T-cell (primary cell): ENCODE data around the gene TNIP2. TPM values are rescaled to one million over a fixed set of nuclear protein-coding genes. Genes with fewer than 3 reads are reported as not detected.

Experiments
- ATAC-seq, 4 experiments: fragments of 200-7000 bp in 3 of 4; fragments of 150-1000 bp in 1 of 4; cut with Tn5 transposase; replicated peaks in 1 of 4; 1 replicate in 3 of 4; 2 replicates in 1 of 4; pipeline ENCODE4 v1.10.0; 2021; ENCODE audit warnings: moderate library complexity in 3 of 4, mild to moderate bottlenecking in 2 of 4, moderate number of reproducible peaks in 1 of 4
- CTCF ChIA-PET, 2 donors: fragments of 300-600 bp; sonication (Branson Sonifier 250); formaldehyde crosslinking; loops; one replicate each; lab custom pipeline; 2022; ENCODE audit warnings: antibody characterized with exemption in 2 of 2; lab: Charles Lee
- POLR2A ChIA-PET, 2 donors: fragments of 300-600 bp; sonication (Branson Sonifier 250); formaldehyde crosslinking; loops; one replicate each; lab custom pipeline; 2022; ENCODE audit warnings: antibody characterized with exemption in 2 of 2; lab: Charles Lee
- DNase-seq, 35 experiments: peaks; one replicate each; pipeline versions ENCODE4 v3.0.0 to v3.0.0-alpha.2; 2013 to 2023
- H3K27ac ChIP-seq: one replicate; pipeline ENCODE4 v1.5.1; 2013; ENCODE audit warnings: low read length
- H3K27me3 ChIP-seq, 2 experiments: replicated peaks in 1 of 2; 1 replicate in 1 of 2; 2 replicates in 1 of 2; pipeline versions ENCODE4 v1.6.1 to v1.7.0; 2013; ENCODE audit warnings: low read length in 1 of 2, mixed read lengths in 1 of 2; ENCODE audit not compliant: control insufficient read depth in 2 of 2, insufficient read depth in 2 of 2; ENCODE audit errors: extremely low read depth in 1 of 2
- H3K36me3 ChIP-seq, 2 donors: 1 replicate in 1 of 2; 2 replicates in 1 of 2; pipeline versions ENCODE4 v1.6.1 to v1.7.0; 2013; ENCODE audit warnings: low read length in 1 of 2; ENCODE audit not compliant: control insufficient read depth in 2 of 2, insufficient read depth in 1 of 2; ENCODE audit errors: extremely low read depth in 1 of 2
- H3K4me1 ChIP-seq, 2 experiments: 1 replicate in 1 of 2; 2 replicates in 1 of 2; pipeline versions ENCODE4 v1.6.1 to v1.7.0; 2013; ENCODE audit warnings: low read length in 2 of 2, mixed read lengths in 1 of 2; ENCODE audit not compliant: insufficient read depth in 2 of 2, control insufficient read depth in 1 of 2; ENCODE audit errors: extremely low read depth in 1 of 2
- H3K4me3 ChIP-seq, 2 donors: 1 replicate in 1 of 2; 2 replicates in 1 of 2; pipeline versions ENCODE4 v1.5.1 to v1.7.0; 2013; ENCODE audit warnings: mild to moderate bottlenecking in 2 of 2, low read length in 1 of 2, moderate library complexity in 1 of 2; ENCODE audit not compliant: control insufficient read depth in 1 of 2; ENCODE audit errors: extremely low read depth in 1 of 2
- H3K9me3 ChIP-seq: 2 replicates; pipeline ENCODE4 v1.7.0; 2013
- H3K27ac Mint-ChIP-seq, 2 donors: one replicate each; pipeline ENCODE4 v1.8.0; 2020 to 2021; ENCODE audit warnings: mild to moderate bottlenecking in 2 of 2, mixed read lengths in 2 of 2
- H3K27me3 Mint-ChIP-seq, 2 donors: one replicate each; pipeline ENCODE4 v1.8.0; 2021 to 2022; ENCODE audit warnings: mixed read lengths in 2 of 2
- H3K36me3 Mint-ChIP-seq: one replicate; pipeline ENCODE4 v1.8.0; 2021; ENCODE audit warnings: mixed read lengths
- H3K4me1 Mint-ChIP-seq, 3 donors: one replicate each; pipeline ENCODE4 v1.8.0; 2020 to 2022; ENCODE audit warnings: mixed read lengths in 3 of 3, mild to moderate bottlenecking in 1 of 3
- H3K4me3 Mint-ChIP-seq, 3 donors: one replicate each; pipeline ENCODE4 v1.8.0; 2020 to 2022; ENCODE audit warnings: mild to moderate bottlenecking in 3 of 3, mixed read lengths in 3 of 3, moderate library complexity in 3 of 3
- H3K9me3 Mint-ChIP-seq, 3 donors: one replicate each; pipeline ENCODE4 v1.8.0; 2020 to 2022; ENCODE audit warnings: mixed read lengths in 3 of 3
- WGBS: methylation state at CpG from one replicate; pipeline ENCODE4 v1.1.5; 2013; ENCODE audit warnings: missing lambda C conversion rate; ENCODE audit not compliant: insufficient coverage; 5-methylcytosine and 5-hydroxymethylcytosine counted together
- total RNA-seq, 35 experiments: library from RNA in 6 of 35; stranded (reverse) in 6 of 35; fragments of 120-200 nt in 1 of 35; gene quantifications; one replicate each; pipeline versions ENCODE4 v1.2.1 to v1.2.4 and lab custom pipeline; 2013 to 2026

Gene TNIP2
- total RNA-seq, 5 donors from 2014 or later (not counting 1 experiment from before 2014, with no cell fraction given): 39.5 to 65.3 (median 59.1) TPM

DNA sequence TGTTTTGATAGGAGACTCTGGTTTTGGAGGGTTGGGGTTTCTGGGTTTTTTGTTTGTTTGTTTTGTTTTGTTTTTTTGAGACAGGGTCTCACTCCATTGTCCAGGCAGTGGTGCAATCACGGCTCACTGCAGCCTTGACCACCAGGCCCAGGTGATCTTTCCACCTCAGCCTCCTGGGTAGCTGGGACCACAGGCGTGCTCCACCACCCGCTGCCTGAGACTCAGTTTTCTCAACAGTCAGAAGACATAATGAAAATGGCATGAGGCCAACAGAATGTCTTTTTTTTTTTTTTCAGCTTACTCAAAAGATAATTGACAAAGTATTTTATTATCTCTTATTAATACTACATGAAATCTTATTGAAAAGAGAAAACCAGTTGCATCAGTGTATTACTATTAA is 32.4 kb downstream of the TNIP2 start:
- Histone ChIP-seq H3K36me3 (peaks cover 0 to 34% of the 10 kb centered on the region in 2 donors), H3K9me3 (no peaks in the 10 kb centered on the region), H3K4me3 (no peak overlapping the region), H3K4me1 (peaks cover 2 to 10% of the 10 kb centered on the region in 2 experiments), H3K27ac (no peak overlapping the region), H3K27me3 (no peaks in the 10 kb centered on the region)
- H3K27ac Mint-ChIP-seq: peak overlapping the region; percentile 80 to 88
- ATAC-seq (no peak), DNase-seq (no peak)
- 100% methylated on average over 2 of the region's 3 CpGs for WGBS
- H3K4me3 Mint-ChIP-seq: peak overlapping the region in 1 of 3 donors; percentile 4
- H3K4me1 Mint-ChIP-seq: peaks cover 17 to 21% (median 19%) of the 10 kb centered on the region in 3 donors
- H3K9me3 Mint-ChIP-seq: no peaks in the 10 kb centered on the region
- H3K27me3 Mint-ChIP-seq: no peaks in the 10 kb centered on the region
- ChIA-PET CTCF (interaction anchor here in 1 of 2 donors (0.8 kb wide), 1 partner anchor 11 kb away, joined by 3 read pairs; no protein-coding TSS in a partner anchor), POLR2A (interaction anchor here in 1 of 2 donors (0.5 kb wide), 1 partner anchor 250 kb away, joined by 3 read pairs; no protein-coding TSS in a partner anchor)
- peaks cover 19% of the 10 kb centered on the region for H3K36me3 Mint-ChIP-seq

DNA sequence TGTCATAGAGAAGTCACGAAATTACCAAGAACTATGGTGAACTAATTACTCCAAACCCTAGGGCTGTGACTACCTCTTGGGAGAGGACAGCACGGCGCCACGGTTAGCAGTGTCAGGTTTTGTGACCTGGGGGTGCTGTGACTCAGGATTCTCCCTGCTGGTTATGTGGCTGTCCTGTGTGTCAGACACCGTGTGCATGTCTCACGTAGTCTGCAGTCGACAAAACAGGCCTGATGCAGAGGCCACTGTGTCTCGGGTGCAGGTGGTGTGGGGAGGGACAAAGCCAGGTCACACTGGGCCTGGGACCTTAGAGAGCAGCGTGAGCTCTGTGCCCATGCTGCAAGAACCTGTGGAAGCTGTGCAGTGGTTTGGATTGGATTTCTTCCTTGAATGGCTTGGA is 34.1 kb downstream of the TNIP2 start:
- Mint-ChIP-seq H3K27me3 (no peaks in the 10 kb centered on the region), H3K36me3 (peaks cover 24% of the 10 kb centered on the region), H3K27ac (peak overlapping the region; percentile 19 to 68), H3K4me3 (peak overlapping the region in 1 of 3 donors; percentile 41), H3K9me3 (no peaks in the 10 kb centered on the region), H3K4me1 (peaks cover 17 to 21% (median 19%) of the 10 kb centered on the region in 3 donors)
- ATAC-seq (no peak), DNase-seq (no peak)
- peaks cover 2 to 10% of the 10 kb centered on the region in 2 experiments for H3K4me1 ChIP-seq
- no peaks in the 10 kb centered on the region for H3K9me3 ChIP-seq
- POLR2A ChIA-PET: no interaction called here
- WGBS: 95% methylated on average over 8 of the region's 9 CpGs
- H3K27ac ChIP-seq: no peak overlapping the region
- CTCF ChIA-PET: no interaction called here
- peaks cover 0 to 40% of the 10 kb centered on the region in 2 donors for H3K36me3 ChIP-seq
- no peaks in the 10 kb centered on the region for H3K27me3 ChIP-seq
- H3K4me3 ChIP-seq: no peak overlapping the region

DNA sequence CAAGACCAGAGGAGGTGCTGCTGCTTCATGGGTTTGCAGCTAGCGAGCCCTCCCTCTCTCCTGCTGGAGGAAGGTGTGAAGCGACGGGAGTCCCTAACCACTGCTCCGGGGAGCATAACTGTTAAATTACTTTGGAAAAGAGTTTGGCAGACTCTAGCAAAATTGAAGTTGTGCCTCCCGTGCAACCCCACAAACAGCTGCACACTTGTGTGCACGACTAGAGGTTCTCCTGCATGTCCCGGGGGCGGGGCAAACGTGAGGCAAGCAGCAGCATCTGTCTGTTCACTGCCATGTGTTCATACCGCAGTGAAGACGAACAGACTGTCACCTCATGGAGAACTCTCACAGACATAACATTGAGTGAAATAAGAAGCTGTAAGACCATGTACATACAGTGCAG is 34.5 kb downstream of the TNIP2 start:
- H3K36me3 Mint-ChIP-seq: peaks cover 24% of the 10 kb centered on the region
- CTCF ChIA-PET: no interaction called here
- POLR2A ChIA-PET: no interaction called here
- H3K27me3 Mint-ChIP-seq: no peaks in the 10 kb centered on the region
- peaks cover 17 to 21% (median 19%) of the 10 kb centered on the region in 3 donors for H3K4me1 Mint-ChIP-seq
- WGBS: 96% methylated on average over 6 of the region's 11 CpGs
- no peak overlapping the region for H3K27ac Mint-ChIP-seq
- H3K4me3 Mint-ChIP-seq: no peak overlapping the region
- peaks cover 2 to 10% of the 10 kb centered on the region in 2 experiments for H3K4me1 ChIP-seq
- H3K36me3 ChIP-seq: peaks cover 3 to 43% of the 10 kb centered on the region in 2 donors
- DNase-seq (no peak), ATAC-seq (no peak)
- H3K4me3 ChIP-seq: no peak overlapping the region
- no peaks in the 10 kb centered on the region for H3K9me3 ChIP-seq
- no peak overlapping the region for H3K27ac ChIP-seq
- no peaks in the 10 kb centered on the region for H3K27me3 ChIP-seq
- H3K9me3 Mint-ChIP-seq: no peaks in the 10 kb centered on the region

DNA sequence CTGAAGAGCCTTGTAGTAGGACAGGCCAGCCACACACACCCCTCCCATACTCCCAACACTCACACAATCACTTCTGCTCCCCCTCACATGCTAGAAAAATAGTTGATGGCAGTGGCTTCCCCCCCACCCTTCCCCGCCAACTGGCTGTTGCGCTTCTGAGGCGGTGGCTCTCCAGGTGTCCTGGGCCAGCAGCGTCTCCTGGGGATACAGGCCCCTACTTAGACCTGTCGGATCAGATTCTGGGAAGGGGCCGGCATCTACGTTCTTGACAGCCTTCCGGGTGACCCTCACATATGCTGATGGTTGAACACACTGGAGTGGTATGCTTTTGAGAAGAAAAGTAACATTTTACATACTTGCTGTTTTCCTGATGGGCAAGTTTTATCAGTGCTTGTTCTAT is 39.9 kb downstream of the TNIP2 start:
- no peaks in the 10 kb centered on the region for H3K27me3 ChIP-seq
- H3K4me1 ChIP-seq: peaks cover 13 to 17% of the 10 kb centered on the region in 2 experiments
- H3K27ac ChIP-seq: no peak overlapping the region
- DNase-seq: no peak
- ChIA-PET POLR2A (interaction anchor here in 1 of 2 donors (0.7 kb wide), 1 partner anchor 30 kb away, joined by 3 read pairs; no protein-coding TSS in a partner anchor), CTCF (no interaction called here)
- H3K4me3 Mint-ChIP-seq: no peak overlapping the region
- peaks cover 25 to 26% (median 25%) of the 10 kb centered on the region in 3 donors for H3K4me1 Mint-ChIP-seq
- H3K27me3 Mint-ChIP-seq: no peaks in the 10 kb centered on the region
- no CpG with 5 or more reads among the region's 8 CpGs for WGBS
- ATAC-seq: no peak
- H3K4me3 ChIP-seq: no peak overlapping the region
- no peaks in the 10 kb centered on the region for H3K9me3 Mint-ChIP-seq
- H3K27ac Mint-ChIP-seq: no peak overlapping the region
- H3K36me3 Mint-ChIP-seq: peaks cover 26% of the 10 kb centered on the region
- no peaks in the 10 kb centered on the region for H3K9me3 ChIP-seq
- H3K36me3 ChIP-seq: peaks cover 3 to 39% of the 10 kb centered on the region in 2 donors

DNA sequence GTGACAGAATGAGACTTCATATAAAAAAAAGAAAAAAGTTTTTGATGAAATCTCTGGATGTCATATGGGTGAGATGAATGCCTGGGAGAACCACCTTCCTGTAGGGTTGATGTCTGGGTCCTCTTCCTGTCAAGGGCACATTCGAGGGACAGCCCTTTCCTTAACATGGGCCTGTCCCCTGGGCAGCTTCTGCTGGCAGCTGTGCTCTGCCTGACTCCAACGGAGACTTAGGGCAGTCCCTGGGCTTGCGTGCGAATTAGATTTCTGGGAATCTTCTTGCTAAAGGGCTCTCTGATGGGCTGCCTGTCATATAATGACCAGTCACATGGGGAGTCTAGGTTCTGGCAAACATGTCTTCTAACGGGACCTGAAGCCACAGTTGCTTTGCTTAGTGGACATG is 40.7 kb downstream of the TNIP2 start:
- Histone ChIP-seq H3K27ac (no peak overlapping the region), H3K36me3 (peaks cover 7 to 34% of the 10 kb centered on the region in 2 donors), H3K4me3 (no peak overlapping the region), H3K27me3 (no peaks in the 10 kb centered on the region), H3K9me3 (no peaks in the 10 kb centered on the region), H3K4me1 (peaks cover 13 to 17% of the 10 kb centered on the region in 2 experiments)
- ATAC-seq: no peak
- Mint-ChIP-seq H3K4me1 (peaks cover 25 to 26% (median 25%) of the 10 kb centered on the region in 3 donors), H3K27me3 (no peaks in the 10 kb centered on the region), H3K9me3 (no peaks in the 10 kb centered on the region), H3K4me3 (no peak overlapping the region), H3K27ac (peak overlapping the region in 1 of 2 donors; percentile 73), H3K36me3 (peaks cover 22% of the 10 kb centered on the region)
- ChIA-PET POLR2A (no interaction called here), CTCF (no interaction called here)
- 64% methylated on average over 5 of the region's 5 CpGs for WGBS
- no peak for DNase-seq

DNA sequence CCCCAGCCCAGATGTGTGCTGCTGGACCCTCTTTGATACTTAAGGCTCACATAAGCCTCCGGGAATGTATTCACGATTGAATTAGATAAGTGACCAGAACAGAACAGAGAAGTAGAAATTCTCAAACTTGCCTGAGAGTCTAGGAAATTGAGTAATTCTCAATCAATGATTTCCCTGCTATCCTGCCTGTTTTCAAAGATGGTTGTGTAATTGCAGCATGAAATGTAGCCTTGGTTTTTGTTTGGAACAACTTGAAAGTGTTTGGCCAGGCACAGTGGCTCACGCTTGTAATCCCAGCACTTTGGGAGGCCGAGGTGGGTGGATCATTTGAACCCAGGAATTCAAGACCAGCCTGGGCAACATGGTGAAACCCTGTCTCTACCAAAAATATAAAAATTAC is 41.2 kb downstream of the TNIP2 start:
- Mint-ChIP-seq H3K27me3 (no peaks in the 10 kb centered on the region), H3K9me3 (no peaks in the 10 kb centered on the region), H3K4me3 (no peak overlapping the region), H3K4me1 (peaks cover 25 to 26% (median 25%) of the 10 kb centered on the region in 3 donors), H3K36me3 (peaks cover 22% of the 10 kb centered on the region), H3K27ac (peak overlapping the region in 1 of 2 donors; percentile 6)
- POLR2A ChIA-PET: no interaction called here
- Histone ChIP-seq H3K4me3 (no peak overlapping the region), H3K36me3 (peaks cover 10 to 29% of the 10 kb centered on the region in 2 donors), H3K4me1 (peaks cover 13 to 17% of the 10 kb centered on the region in 2 experiments), H3K9me3 (no peaks in the 10 kb centered on the region), H3K27ac (no peak overlapping the region), H3K27me3 (no peaks in the 10 kb centered on the region)
- no CpG with 5 or more reads among the region's 4 CpGs for WGBS
- CTCF ChIA-PET: no interaction called here
- DNase-seq (no peak), ATAC-seq (no peak)
